Osteocyte (in vitro differentiated cells): ENCODE data around the gene SUCLG1. TPM values are rescaled to one million over a fixed set of nuclear protein-coding genes. Genes with fewer than 3 reads are reported as not detected.
A peak's percentile ranks its signal among the peaks of the same experiment; 100 is the strongest.

Experiments used
- DNase-seq: peaks from one replicate; pipeline ENCODE4 v3.0.0; 2021; ENCODE audit warnings: mixed read lengths; ENCODE audit not compliant: unreplicated experiment; ENCODE audit errors: extremely low spot score
- H3K27ac Mint-ChIP-seq: one replicate; pipeline ENCODE4 v1.8.0; 2021; ENCODE audit warnings: mild to moderate bottlenecking, mixed read lengths; ENCODE audit not compliant: unreplicated experiment
- H3K27me3 Mint-ChIP-seq: one replicate; pipeline ENCODE4 v1.8.0; 2021; ENCODE audit warnings: mixed read lengths; ENCODE audit not compliant: unreplicated experiment
- H3K36me3 Mint-ChIP-seq: one replicate; pipeline ENCODE4 v1.8.0; 2021; ENCODE audit warnings: mixed read lengths; ENCODE audit not compliant: unreplicated experiment
- H3K4me1 Mint-ChIP-seq: one replicate; pipeline ENCODE4 v1.8.0; 2021; ENCODE audit warnings: mixed read lengths; ENCODE audit not compliant: unreplicated experiment
- H3K4me3 Mint-ChIP-seq: one replicate; pipeline ENCODE4 v1.8.0; 2021; ENCODE audit warnings: mild to moderate bottlenecking, moderate library complexity, mixed read lengths; ENCODE audit not compliant: unreplicated experiment
- H3K9me3 Mint-ChIP-seq: one replicate; pipeline ENCODE4 v1.8.0; 2021; ENCODE audit warnings: mixed read lengths; ENCODE audit not compliant: unreplicated experiment
- CTCF ChIP-seq: fragments of 200-600 bp; sonication (generic); IDR thresholded peaks from 2 replicates; pipeline ENCODE4 v1.5.0; 2021; ENCODE audit warnings: antibody characterized with exemption, mild to moderate bottlenecking, moderate library complexity
- long read RNA-seq: library from polyadenylated mRNA; unstranded; transcript quantifications from one replicate; pipeline ENCODE4 v2.0.0, GENCODE V29; 2021
- total RNA-seq: library from RNA; stranded (reverse); gene quantifications from 2 replicates; pipeline ENCODE4 v1.2.1, GENCODE V29; 2021

The SUCLG1 gene
- total RNA-seq, result 51.8 and 52.4 TPM in 2 replicates
- long read RNA-seq, transcript SUCLG1-201 (9 exons, 1,475 nt), result major isoform, 229 of 260 reads
- long read RNA-seq, partial matches to known transcripts, result 10 of 260 reads
- long read RNA-seq, other reads (novel, unspliced or antisense), result 20 of 260 reads

GRCh38 chr2:84459018-84459943, at the start of gene SUCLG1:
Gene SUCLG1, minus strand, starts transcription at chr2:84459280. Its CDS starts 11 bp downstream, at chr2:84459269.
- DNase-seq, result peak; percentile 89

GRCh38 chr2:84498150-84498799, 39.2 kb upstream of the SUCLG1 start:
- Mint-ChIP-seq H3K4me1 (peaks cover 6% of the 10 kb centered on the region), H3K36me3 (no peaks in the 10 kb centered on the region), H3K27me3 (peaks cover 33% of the 10 kb centered on the region), H3K4me3 (no peak overlapping the region), H3K27ac (no peak overlapping the region), H3K9me3 (no peaks in the 10 kb centered on the region)
- DNase-seq, result no peak
- no peak for TF ChIP-seq CTCF

More at GRCh38 chr2:84459018-84459943, at the start of gene SUCLG1:
- Mint-ChIP-seq H3K27me3 (peaks cover 4% of the 10 kb centered on the region), H3K4me3 (peak within 1 kb of the TSS; percentile 96), H3K9me3 (no peaks in the 10 kb centered on the region), H3K27ac (peak within 1 kb of the TSS; percentile 98), H3K4me1 (peaks cover 30% of the 10 kb centered on the region), H3K36me3 (no peaks in the 10 kb centered on the region)
- TF ChIP-seq CTCF, result no peak

- no peak for TF ChIP-seq CTCF
- no peak overlapping the region for H3K4me3 Mint-ChIP-seq
- H3K9me3 Mint-ChIP-seq, result no peaks in the 10 kb centered on the region
- H3K27ac Mint-ChIP-seq, result no peak overlapping the region
- H3K4me1 Mint-ChIP-seq, result peaks cover 11% of the 10 kb centered on the region
- no peak for DNase-seq
- no peaks in the 10 kb centered on the region for H3K36me3 Mint-ChIP-seq
- peaks cover 26% of the 10 kb centered on the region for H3K27me3 Mint-ChIP-seq
Observed at GRCh38 chr2:84497285-84497684, 38.2 kb upstream of the SUCLG1 start.

- Mint-ChIP-seq H3K36me3 (no peaks in the 10 kb centered on the region), H3K27me3 (peaks cover 17% of the 10 kb centered on the region), H3K4me3 (no peak overlapping the region), H3K9me3 (no peaks in the 10 kb centered on the region), H3K4me1 (peaks cover 12% of the 10 kb centered on the region), H3K27ac (no peak overlapping the region)
- no peak for TF ChIP-seq CTCF
- no peak for DNase-seq
Observed at GRCh38 chr2:84496386-84496785, 37.3 kb upstream of the SUCLG1 start.
